A549 (cell line): ENCODE data around the gene MAP3K15. TPM values are rescaled to one million over a fixed set of nuclear protein-coding genes. Genes with fewer than 3 reads are reported as not detected.

ENCODE experiments used
- ATAC-seq, 2 experiments: fragments of 200-7000 bp in 1 of 2; fragments of >200 bp in 1 of 2; cut with Nextera tagmentation in 1 of 2; cut with Tn5 transposase in 1 of 2; 3 replicates each; pipeline versions ENCODE4 v1.8.0 to v1.9.1; 2018 to 2020; ENCODE audit warnings: mild to moderate bottlenecking in 1 of 2, moderate library complexity in 1 of 2
- CTCF ChIA-PET: fragments of 300-600 bp; sonication (Branson Sonifier 250); formaldehyde crosslinking; extraction: SDS; loops from one replicate; lab custom pipeline; 2021; ENCODE audit warnings: antibody characterized with exemption, inconsistent platforms; lab: Yijun Ruan, JAX
- POLR2A ChIA-PET: fragments of 350-600 bp; formaldehyde crosslinking; extraction: SDS; loops from one replicate; lab custom pipeline; 2021; ENCODE audit warnings: antibody characterized with exemption, inconsistent platforms; lab: Yijun Ruan, JAX
- DNase-seq, 2 experiments: peaks; one replicate each; pipeline versions ENCODE4 v3.0.0 to v3.0.0-alpha.2; 2011 to 2016; ENCODE audit warnings: low read depth in 1 of 2, low spot score in 1 of 2
- FAIRE-seq: peaks from 2 replicates; lab custom pipeline; 2011; peaks lifted over from hg19 to GRCh38; lab: Jason Lieb, UNC
- H3K27ac ChIP-seq, 2 experiments: fragments of >200 bp; sonication (Bioruptor Twin); formaldehyde crosslinking; 3 replicates each; pipeline ENCODE4 v1.5.1; 2016 to 2017
- H3K4me1 ChIP-seq: fragments of >200 bp; sonication (Bioruptor Twin); formaldehyde crosslinking; 3 replicates; pipeline ENCODE4 v1.6.1; 2016
- H3K4me2 ChIP-seq: fragments of >200 bp; sonication (Bioruptor Twin); formaldehyde crosslinking; 3 replicates; pipeline ENCODE4 v1.6.1; 2016
- H3K4me3 ChIP-seq: fragments of >200 bp; sonication (Bioruptor Twin); formaldehyde crosslinking; 3 replicates; pipeline ENCODE4 v1.5.1; 2016
- H3K9me3 ChIP-seq: fragments of >200 bp; sonication (Bioruptor Twin); formaldehyde crosslinking; 3 replicates; pipeline ENCODE4 v1.6.1; 2016
- CBX8 ChIP-seq: fragments of 200-600 bp; sonication (generic); IDR thresholded peaks from 2 replicates; pipeline ENCODE4 v1.6.1; 2016
- CHD2 ChIP-seq: fragments of 150-350 bp; IDR thresholded peaks from 2 replicates; pipeline ENCODE4 v1.6.1; 2014; ENCODE audit warnings: low read length; ENCODE audit not compliant: partially characterized antibody
- CTCF ChIP-seq: fragments of >200 bp; sonication (Bioruptor Twin); formaldehyde crosslinking; IDR thresholded peaks from 3 replicates; pipeline ENCODE4 v1.5.1; 2016
- E2F6 ChIP-seq: IDR thresholded peaks from 2 replicates; pipeline ENCODE4 v1.6.1; 2012; ENCODE audit warnings: low read depth, borderline replicate concordance
- EHF ChIP-seq: fragments of 250-450 bp; sonication (Bioruptor Pico); IDR thresholded peaks from 2 replicates; pipeline ENCODE4 v1.5.0; 2020; ENCODE audit warnings: mild to moderate bottlenecking
- EHMT2 ChIP-seq: fragments of 200-600 bp; sonication (generic); IDR thresholded peaks from 2 replicates; pipeline ENCODE4 v1.6.1; 2016; ENCODE audit warnings: antibody characterized with exemption, low read depth, mild to moderate bottlenecking, moderate library complexity
- EP300 ChIP-seq, 2 experiments: fragments of >200 bp; sonication (Bioruptor Twin); formaldehyde crosslinking; IDR thresholded peaks; 2 replicates in 1 of 2; 3 replicates in 1 of 2; pipeline ENCODE4 v1.6.1; 2016 to 2017
- HES2 ChIP-seq: fragments of >200 bp; sonication (Bioruptor Twin); formaldehyde crosslinking; IDR thresholded peaks from 2 replicates; pipeline ENCODE4 v1.6.1; 2016
- HEYL ChIP-seq: fragments of 250-450 bp; sonication (Bioruptor Pico); IDR thresholded peaks from 2 replicates; pipeline ENCODE4 v1.8.0; 2021; ENCODE audit warnings: mild to moderate bottlenecking, moderate library complexity
- HOXA7 ChIP-seq: fragments of 250-450 bp; sonication (Bioruptor Pico); IDR thresholded peaks from 2 replicates; pipeline ENCODE4 v1.5.0; 2020; ENCODE audit warnings: mild to moderate bottlenecking, moderate library complexity
- JUN ChIP-seq, 2 experiments: fragments of >200 bp; sonication (Bioruptor Twin); formaldehyde crosslinking; IDR thresholded peaks; 2 replicates in 1 of 2; 3 replicates in 1 of 2; pipeline ENCODE4 v1.6.1; 2016 to 2017
- KDM5A ChIP-seq: fragments of 200-600 bp; sonication (generic); IDR thresholded peaks from 2 replicates; pipeline ENCODE4 v1.6.1; 2016; ENCODE audit warnings: antibody characterized with exemption, mild to moderate bottlenecking
- MAX ChIP-seq: IDR thresholded peaks from 2 replicates; pipeline ENCODE4 v1.6.1; 2012
- PHF8 ChIP-seq: fragments of 200-600 bp; sonication (generic); IDR thresholded peaks from 2 replicates; pipeline ENCODE4 v1.6.1; 2016; ENCODE audit warnings: low read depth, mild to moderate bottlenecking, antibody characterized with exemption, moderate library complexity, borderline replicate concordance
- POLR2A ChIP-seq: IDR thresholded peaks from 2 replicates; pipeline ENCODE4 v1.6.1; 2012; ENCODE audit warnings: mild to moderate bottlenecking, low read length
- RAD21 ChIP-seq, 2 experiments: fragments of >200 bp in 1 of 2; sonication (Bioruptor Twin) in 1 of 2; formaldehyde crosslinking in 1 of 2; IDR thresholded peaks in 1 of 2; conservative IDR thresholded peaks in 1 of 2; 2 replicates in 1 of 2; 3 replicates in 1 of 2; pipeline ENCODE4 v1.6.1; 2012 to 2018; ENCODE audit warnings: inconsistent platforms in 1 of 2
- RARB ChIP-seq: fragments of 250-450 bp; sonication (Bioruptor Pico); IDR thresholded peaks from 2 replicates; pipeline ENCODE4 v1.8.0; 2021; ENCODE audit warnings: mild to moderate bottlenecking, moderate library complexity
- RCOR1 ChIP-seq: fragments of 150-350 bp; IDR thresholded peaks from 2 replicates; pipeline ENCODE4 v1.6.1; 2014; ENCODE audit warnings: antibody characterized with exemption, low read length, low read depth
- RFX5 ChIP-seq: fragments of 450-650 bp; IDR thresholded peaks from 2 replicates; pipeline ENCODE4 v1.7.1; 2014; ENCODE audit warnings: antibody characterized with exemption, mild to moderate bottlenecking, moderate library complexity
- SMC3 ChIP-seq: fragments of >200 bp; sonication (Bioruptor Twin); formaldehyde crosslinking; IDR thresholded peaks from 3 replicates; pipeline ENCODE4 v1.6.1; 2018; ENCODE audit warnings: inconsistent platforms
- ZC3H11A ChIP-seq: fragments of 450-650 bp; IDR thresholded peaks from 2 replicates; pipeline ENCODE4 v1.6.1; 2014; ENCODE audit warnings: antibody characterized with exemption, mild to moderate bottlenecking
- ZFP36 ChIP-seq: fragments of 450-650 bp; IDR thresholded peaks from 2 replicates; pipeline ENCODE4 v1.6.1; 2014; ENCODE audit warnings: borderline replicate concordance; ENCODE audit not compliant: partially characterized antibody
- WGBS: methylation state at CpG from one replicate; pipeline ENCODE4 v1.1.6; 2017; ENCODE audit errors: missing lambda C conversion rate; 5-methylcytosine and 5-hydroxymethylcytosine counted together
- polyA minus RNA-seq: library from RNA; depleted of rRNA, polyadenylated mRNA; stranded (reverse); fragments of >200 nt; gene quantifications from 2 replicates; pipeline ENCODE4 v1.2.3, GENCODE V29; 2011; rRNA and poly(A)+ RNA removed
- polyA plus RNA-seq, 4 experiments: library from polyadenylated mRNA; depleted of rRNA in 3 of 4; stranded (reverse); fragments of >200 nt; fragmentation: RNase III in 1 of 4; extraction: RNeasy Plus Mini Kit Qiagen cat#74134 plus additional on column Dnase treatment in 1 of 4; gene quantifications; 2 replicates in 3 of 4; 3 replicates in 1 of 4; pipeline ENCODE4 v1.2.3, GENCODE V29; 2011 to 2017
- TF ChIP-seq, protein P1 (sequence below): fragments of 250-450 bp; sonication (Bioruptor Pico); IDR thresholded peaks from 2 replicates; pipeline ENCODE4 v1.5.0; 2020; ENCODE audit warnings: low read depth, mild to moderate bottlenecking, moderate library complexity
- TF ChIP-seq, protein P2 (sequence below): IDR thresholded peaks from 2 replicates; pipeline ENCODE4 v1.6.1; 2012

MAP3K15 gene
- polyA plus RNA-seq (2011; rRNA removed) (5.7 and 5.8 TPM in 2 replicates), polyA plus RNA-seq (2017; fragmentation: RNase III; extraction: RNeasy Plus Mini Kit Qiagen cat#74134 plus additional on column Dnase treatment) (2.2 to 2.4 TPM (median 2.3 TPM) in 3 replicates), polyA minus RNA-seq (3.8 TPM in 2 replicates)
- 2.7 and 3.0 TPM in 2 replicates for polyA plus RNA-seq (2012; cell fraction: cytosol; rRNA removed)
- 6.7 and 8.6 TPM in 2 replicates for polyA plus RNA-seq (2012; cell fraction: nucleus; rRNA removed)

GRCh38 chrX:19514791-19515614 lies at the start of gene MAP3K15:
TSS of gene MAP3K15 (minus strand) at chrX:19515508. CDS start at chrX:19515261, 247 bp downstream.
- no peaks in the 10 kb centered on the region for H3K9me3 ChIP-seq
- H3K4me3 ChIP-seq = peak within 1 kb of the TSS; percentile 60
- DNase-seq (peak; percentile 66 to 70), FAIRE-seq (no peak), ATAC-seq (peak; percentile 91 to 93)
- peak within 1 kb of the TSS; percentile 87 for H3K4me2 ChIP-seq
- WGBS = 1% methylated on average over 17 of the region's 100 CpGs
- ChIA-PET POLR2A (no interaction called here), CTCF (interaction anchor here (0.7 to 1.4 kb wide), 5 partner anchors 9 to 144 kb away, joined by 3 to 6 read pairs (median 3); no protein-coding TSS in a partner anchor)
- peaks cover 7% of the 10 kb centered on the region; the same call in 1 of the 3 replicates for H3K4me1 ChIP-seq
- H3K27ac ChIP-seq = peak within 1 kb of the TSS; percentile 71 to 91
- TF ChIP-seq E2F6 (peak; percentile 80), RCOR1 (no peak), POLR2A (peak; percentile 34; the same call in 1 of the 2 replicates), SMC3 (peak; percentile 61), CTCF (peak; percentile 70), JUN (IDR thresholded peaks at IDR 0.05) (peak in 1 of 2 experiments; percentile 48; a peak in 2 of 5 replicates), MAX (peak; percentile 76), PHF8 (0 out of 2 replicates have a peak, but pooled peaks have one; percentile 38), HOXA7 (no peak), RAD21 (conservative IDR thresholded peaks at IDR 0.05 in 1 of 2, IDR thresholded peaks at IDR 0.05 in 1 of 2) (peak in 1 of 2 experiments; percentile 58; a peak in 2 of 5 replicates), HES2 (no peak)
- TF ChIP-seq, all 56 proteins: peak for 8

DNA sequence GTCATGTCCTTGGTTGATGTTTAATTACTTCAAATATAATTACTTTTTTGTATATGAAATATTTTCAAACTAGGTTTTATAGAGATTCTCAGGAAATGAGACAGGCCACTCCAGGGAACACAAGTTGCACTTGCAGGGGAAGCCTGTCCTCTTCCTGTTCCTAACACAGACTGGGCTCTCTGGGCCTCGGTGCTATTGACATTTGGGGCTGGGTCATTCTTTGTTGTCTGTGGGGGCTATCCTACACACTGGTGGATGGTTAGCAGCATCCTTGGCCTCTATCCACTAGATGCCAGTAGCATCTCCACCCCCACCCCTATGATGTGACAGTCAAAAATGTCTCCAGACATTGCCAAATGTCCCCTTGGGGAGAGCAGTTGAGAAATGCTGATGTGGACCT lies 49.3 kb upstream of the MAP3K15 start:
- Histone ChIP-seq H3K4me2 (no peak overlapping the region), H3K27ac (no peak overlapping the region), H3K9me3 (no peaks in the 10 kb centered on the region), H3K4me3 (no peak overlapping the region), H3K4me1 (peaks cover 17% of the 10 kb centered on the region)
- TF ChIP-seq RARB = no peak
- TF ChIP-seq EHF (CRISPR knock-in tag) = no peak
- TF ChIP-seq ZC3H11A = no peak
- CTCF ChIA-PET = no interaction called here
- FAIRE-seq (no peak), DNase-seq (no peak), ATAC-seq (no peak)
- 55% methylated on average over 1 of the region's 1 CpG for WGBS
- POLR2A ChIA-PET = no interaction called here

- H3K4me2 ChIP-seq = no peak overlapping the region
These were observed 48.4 kb upstream of the MAP3K15 start for GRCh38 chrX:19563746-19564145.

GRCh38 chrX:19563327-19563726 lies 48.0 kb upstream of the MAP3K15 start:
- no peak for ATAC-seq
- POLR2A ChIA-PET = no interaction called here
- 88% methylated on average over 10 of the region's 10 CpGs for WGBS
- H3K9me3 ChIP-seq = no peaks in the 10 kb centered on the region
- CTCF ChIA-PET = interaction anchor here (0.8 kb wide), 1 partner anchor 16 kb away, joined by 3 read pairs; no protein-coding TSS in a partner anchor
- no peak for DNase-seq
- H3K4me3 ChIP-seq = no peak overlapping the region
- TF ChIP-seq RFX5 (no peak), ZFP36 (no peak), JUN (IDR thresholded peaks at IDR 0.05) (no peak), CBX8 (no peak), CHD2 (no peak), EHMT2 (no peak), EP300 (IDR thresholded peaks at IDR 0.05) (no peak), RAD21 (conservative IDR thresholded peaks at IDR 0.05 in 1 of 2, IDR thresholded peaks at IDR 0.05 in 1 of 2) (no peak), HEYL (CRISPR knock-in tag) (no peak)
- TF ChIP-seq, protein P1, sequence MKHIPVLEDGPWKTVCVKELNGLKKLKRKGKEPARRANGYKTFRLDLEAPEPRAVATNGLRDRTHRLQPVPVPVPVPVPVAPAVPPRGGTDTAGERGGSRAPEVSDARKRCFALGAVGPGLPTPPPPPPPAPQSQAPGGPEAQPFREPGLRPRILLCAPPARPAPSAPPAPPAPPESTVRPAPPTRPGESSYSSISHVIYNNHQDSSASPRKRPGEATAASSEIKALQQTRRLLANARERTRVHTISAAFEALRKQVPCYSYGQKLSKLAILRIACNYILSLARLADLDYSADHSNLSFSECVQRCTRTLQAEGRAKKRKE (CRISPR knock-in tag) = no peak
- TF ChIP-seq, protein P2, sequence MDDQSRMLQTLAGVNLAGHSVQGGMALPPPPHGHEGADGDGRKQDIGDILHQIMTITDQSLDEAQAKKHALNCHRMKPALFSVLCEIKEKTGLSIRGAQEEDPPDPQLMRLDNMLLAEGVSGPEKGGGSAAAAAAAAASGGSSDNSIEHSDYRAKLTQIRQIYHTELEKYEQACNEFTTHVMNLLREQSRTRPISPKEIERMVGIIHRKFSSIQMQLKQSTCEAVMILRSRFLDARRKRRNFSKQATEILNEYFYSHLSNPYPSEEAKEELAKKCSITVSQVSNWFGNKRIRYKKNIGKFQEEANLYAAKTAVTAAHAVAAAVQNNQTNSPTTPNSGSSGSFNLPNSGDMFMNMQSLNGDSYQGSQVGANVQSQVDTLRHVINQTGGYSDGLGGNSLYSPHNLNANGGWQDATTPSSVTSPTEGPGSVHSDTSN = no peak
- H3K27ac ChIP-seq = no peak overlapping the region
- FAIRE-seq = no peak
- no peak overlapping the region for H3K4me2 ChIP-seq
- H3K4me1 ChIP-seq = peaks cover 17% of the 10 kb centered on the region

More at GRCh38 chrX:19563746-19564145, 48.4 kb upstream of the MAP3K15 start:
- DNase-seq (no peak), ATAC-seq (no peak), FAIRE-seq (no peak)
- H3K4me1 ChIP-seq = peaks cover 17% of the 10 kb centered on the region
- H3K9me3 ChIP-seq = no peaks in the 10 kb centered on the region
- CTCF ChIA-PET = interaction anchor here (0.8 kb wide), 1 partner anchor 17 kb away, joined by 3 read pairs; no protein-coding TSS in a partner anchor
- no peak overlapping the region for H3K27ac ChIP-seq
- no peak for TF ChIP-seq KDM5A
- 94% methylated on average over 6 of the region's 6 CpGs for WGBS
- POLR2A ChIA-PET = no interaction called here
- no peak overlapping the region for H3K4me3 ChIP-seq
